ENCODE data around the gene MPP2. TPM values are rescaled to one million over a fixed set of nuclear protein-coding genes. Genes with fewer than 3 reads are reported as not detected.

Gene MPP2
- total and polyA plus RNA-seq, 4 donors: 0.05 to 0.25 (median 0.09) TPM

DNA sequence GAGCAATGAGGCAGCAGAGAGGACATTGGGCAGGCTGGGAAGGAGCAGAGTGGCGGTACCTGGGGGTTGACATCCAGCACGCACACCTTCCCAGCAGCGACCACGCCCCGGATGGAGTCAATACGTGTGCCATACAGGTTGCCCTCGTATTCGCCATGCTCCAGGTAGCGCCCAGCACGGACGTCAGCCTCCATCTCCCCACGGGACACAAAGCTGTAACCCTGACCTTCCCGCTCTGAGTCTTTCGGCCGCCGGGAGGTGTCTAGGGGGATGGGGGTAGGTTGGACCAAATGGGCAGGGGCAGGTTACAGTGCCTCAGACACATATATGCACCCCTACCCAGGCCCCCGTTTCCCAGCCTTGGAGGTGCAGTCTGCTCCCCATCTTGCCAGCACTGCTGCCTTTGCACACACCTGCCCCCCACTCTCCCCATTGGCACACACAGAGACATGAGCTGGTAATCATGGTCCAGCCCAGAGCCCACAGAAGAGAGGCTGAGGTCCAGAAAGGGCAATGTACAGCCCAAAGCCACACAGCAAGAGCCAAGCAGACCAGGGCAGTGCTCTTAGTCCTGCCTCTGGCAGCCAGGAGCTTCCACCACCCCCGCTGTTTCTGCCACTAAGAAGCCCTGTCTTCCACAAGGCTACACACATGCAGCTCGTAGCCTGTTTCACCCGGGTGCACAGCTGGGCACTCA lies 27.5 kb downstream of the MPP2 start (continued):
- TF ChIP-seq, protein P1, sequence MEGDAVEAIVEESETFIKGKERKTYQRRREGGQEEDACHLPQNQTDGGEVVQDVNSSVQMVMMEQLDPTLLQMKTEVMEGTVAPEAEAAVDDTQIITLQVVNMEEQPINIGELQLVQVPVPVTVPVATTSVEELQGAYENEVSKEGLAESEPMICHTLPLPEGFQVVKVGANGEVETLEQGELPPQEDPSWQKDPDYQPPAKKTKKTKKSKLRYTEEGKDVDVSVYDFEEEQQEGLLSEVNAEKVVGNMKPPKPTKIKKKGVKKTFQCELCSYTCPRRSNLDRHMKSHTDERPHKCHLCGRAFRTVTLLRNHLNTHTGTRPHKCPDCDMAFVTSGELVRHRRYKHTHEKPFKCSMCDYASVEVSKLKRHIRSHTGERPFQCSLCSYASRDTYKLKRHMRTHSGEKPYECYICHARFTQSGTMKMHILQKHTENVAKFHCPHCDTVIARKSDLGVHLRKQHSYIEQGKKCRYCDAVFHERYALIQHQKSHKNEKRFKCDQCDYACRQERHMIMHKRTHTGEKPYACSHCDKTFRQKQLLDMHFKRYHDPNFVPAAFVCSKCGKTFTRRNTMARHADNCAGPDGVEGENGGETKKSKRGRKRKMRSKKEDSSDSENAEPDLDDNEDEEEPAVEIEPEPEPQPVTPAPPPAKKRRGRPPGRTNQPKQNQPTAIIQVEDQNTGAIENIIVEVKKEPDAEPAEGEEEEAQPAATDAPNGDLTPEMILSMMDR (IDR thresholded peaks at IDR 0.05; ENCODE audit: low read depth, low read length, missing input control): no peak

GRCh38 chr17:43878260-43879175 lies 28.8 kb downstream of the MPP2 start:
- no peaks in the 10 kb centered on the region for H3K36me3 ChIP-seq (ENCODE audit: control insufficient read depth in 4 of 4, insufficient read depth in 3 of 4, low read depth in 1 of 4, low read length in 3 of 4)
- H3K4me1 ChIP-seq (ENCODE audit: control insufficient read depth in 4 of 4, insufficient read depth in 4 of 4, low read length in 3 of 4): no peaks in the 10 kb centered on the region

More at GRCh38 chr17:43878260-43879175, 28.8 kb downstream of the MPP2 start:
- whole genome bisulfite sequencing: 16% methylated on average over 13 of the region's 13 CpGs
- H3K4me3 ChIP-seq (ENCODE audit: low read depth in 1 of 3, low read length in 3 of 3): no peak overlapping the region
- no peak overlapping the region for H3K27ac ChIP-seq (ENCODE audit: low read depth in 1 of 2, low read length in 2 of 2)
- H3K9ac ChIP-seq (ENCODE audit: low read depth in 1 of 2, low read length in 2 of 2): no peak overlapping the region
- DNase-seq (ENCODE audit: low spot score): peak; percentile 80
- no peak for TF ChIP-seq REST (IDR thresholded peaks at IDR 0.05)
- no peak for TF ChIP-seq NR2F2 (IDR thresholded peaks at IDR 0.05)
- TF ChIP-seq YY1 (IDR thresholded peaks at IDR 0.05): no peak
- TF ChIP-seq SP1 (IDR thresholded peaks at IDR 0.05): no peak
- no peak for TF ChIP-seq FOXA2 (IDR thresholded peaks at IDR 0.05)
- TF ChIP-seq GABPA (IDR thresholded peaks at IDR 0.05 in 1 of 2, conservative IDR thresholded peaks at IDR 0.05 in 1 of 2): no peak
- peak; percentile 73 to 80 for TF ChIP-seq RAD21 (IDR thresholded peaks at IDR 0.05)
- TF ChIP-seq, protein P1 (IDR thresholded peaks at IDR 0.05; ENCODE audit: low read depth, low read length, missing input control): peak; percentile 91
- no peak for TF ChIP-seq FOXA1 (IDR thresholded peaks at IDR 0.05)
- TF ChIP-seq TAF1 (conservative IDR thresholded peaks at IDR 0.05): no peak
- TF ChIP-seq ATF3 (IDR thresholded peaks at IDR 0.05): no peak
- no peak for TF ChIP-seq HNF4A (conservative IDR thresholded peaks at IDR 0.05)
- no peaks in the 10 kb centered on the region for H3K27me3 ChIP-seq (ENCODE audit: control insufficient read depth in 4 of 4, insufficient read depth in 4 of 4, low read length in 3 of 4)
- no peaks in the 10 kb centered on the region for H3K9me3 ChIP-seq (ENCODE audit: control insufficient read depth in 4 of 4, low read length in 3 of 4)

All from liver (tissue), 9 donors.